WTC11 (cell line): Measurements from ENCODE around the gene GALNT2. TPM values are rescaled to one million over a fixed set of nuclear protein-coding genes. Genes with fewer than 3 reads are reported as not detected.

Experiments used
- ATAC-seq: fragments of 200-7000 bp; cut with Tn5 transposase; 2 replicates; pipeline ENCODE4 v1.10.0; 2021; ENCODE audit warnings: mild to moderate bottlenecking, moderate library complexity
- Bru-seq: library from RNA; stranded (reverse); fragments of 400-500 nt; gene quantifications from one replicate; lab custom pipeline; 2021; lab: Mats Ljungman, UMichigan
- CTCF ChIA-PET: fragments of 300-600 bp; sonication (Branson Sonifier 250); formaldehyde crosslinking; loops from one replicate; lab custom pipeline; 2021; ENCODE audit warnings: antibody characterized with exemption; lab: Charles Lee
- POLR2A ChIA-PET: fragments of 350-600 bp; sonication (Branson Sonifier 250); formaldehyde crosslinking; loops from one replicate; lab custom pipeline; 2021; ENCODE audit warnings: antibody characterized with exemption; lab: Charles Lee
- DNase-seq: peaks from one replicate; pipeline ENCODE4 v3.0.0; 2021; ENCODE audit warnings: low spot score
- H3K27ac Mint-ChIP-seq: 2 replicates; pipeline ENCODE4 v1.8.0; 2021; ENCODE audit warnings: mixed read lengths
- H3K27me3 Mint-ChIP-seq: 2 replicates; pipeline ENCODE4 v1.8.0; 2021; ENCODE audit warnings: low read depth, mild to moderate bottlenecking, moderate library complexity, mixed read lengths
- H3K36me3 Mint-ChIP-seq: 2 replicates; pipeline ENCODE4 v1.8.0; 2021; ENCODE audit warnings: mixed read lengths
- H3K4me1 Mint-ChIP-seq: 2 replicates; pipeline ENCODE4 v1.8.0; 2022; ENCODE audit warnings: mixed read lengths
- H3K4me3 Mint-ChIP-seq: 2 replicates; pipeline ENCODE4 v1.8.0; 2021; ENCODE audit warnings: mild to moderate bottlenecking, moderate library complexity, mixed read lengths
- H3K9me3 Mint-ChIP-seq: 2 replicates; pipeline ENCODE4 v1.8.0; 2021; ENCODE audit warnings: mixed read lengths
- ATF3 ChIP-seq: sonication (generic); formaldehyde crosslinking; conservative IDR thresholded peaks from 2 replicates; pipeline ENCODE4 v1.8.1; 2022; ENCODE audit warnings: mild to moderate bottlenecking, missing genetic modification reagents
- CBFB ChIP-seq: sonication (generic); formaldehyde crosslinking; IDR thresholded peaks from 2 replicates; pipeline ENCODE4 v1.8.1; 2022; ENCODE audit warnings: mild to moderate bottlenecking, low read depth, missing genetic modification reagents
- CDX4 ChIP-seq: fragments of 250-450 bp; sonication (Bioruptor Pico); IDR thresholded peaks from 2 replicates; pipeline ENCODE4 v1.9.0; 2021; ENCODE audit warnings: moderate library complexity, mild to moderate bottlenecking, inconsistent platforms, borderline replicate concordance
- ERG ChIP-seq: fragments of 250-450 bp; sonication (Bioruptor Pico); IDR thresholded peaks from 2 replicates; pipeline ENCODE4 v1.8.0; 2021; ENCODE audit warnings: mild to moderate bottlenecking
- FOXJ3 ChIP-seq: sonication (generic); formaldehyde crosslinking; IDR thresholded peaks from 2 replicates; pipeline ENCODE4 v1.9.0; 2021; ENCODE audit warnings: missing genetic modification reagents, mild to moderate bottlenecking, borderline replicate concordance
- FOXP4 ChIP-seq: sonication (generic); formaldehyde crosslinking; IDR thresholded peaks from 2 replicates; pipeline ENCODE4 v1.8.0; 2022; ENCODE audit warnings: mild to moderate bottlenecking, missing genetic modification reagents
- MLX ChIP-seq: sonication (generic); formaldehyde crosslinking; IDR thresholded peaks from 2 replicates; pipeline ENCODE4 v1.8.1; 2023; ENCODE audit warnings: mild to moderate bottlenecking, missing genetic modification reagents, moderate library complexity
- MYBL2 ChIP-seq: sonication (generic); formaldehyde crosslinking; IDR thresholded peaks from 2 replicates; pipeline ENCODE4 v1.8.1; 2023; ENCODE audit warnings: mild to moderate bottlenecking, moderate library complexity, missing genetic modification reagents
- PRRX2 ChIP-seq: fragments of 250-450 bp; sonication (Bioruptor Pico); IDR thresholded peaks from 2 replicates; pipeline ENCODE4 v1.8.0; 2021; ENCODE audit warnings: mild to moderate bottlenecking
- SMAD3 ChIP-seq: sonication (generic); formaldehyde crosslinking; IDR thresholded peaks from 2 replicates; pipeline ENCODE4 v1.8.0; 2022; ENCODE audit warnings: missing genetic modification reagents, mild to moderate bottlenecking, borderline replicate concordance
- SMAD4 ChIP-seq: sonication (generic); formaldehyde crosslinking; IDR thresholded peaks from 2 replicates; pipeline ENCODE4 v1.8.0; 2022; ENCODE audit warnings: mild to moderate bottlenecking, missing genetic modification reagents
- TCF7 ChIP-seq: sonication (generic); formaldehyde crosslinking; IDR thresholded peaks from 2 replicates; pipeline ENCODE4 v1.8.0; 2022; ENCODE audit warnings: mild to moderate bottlenecking, low read depth, missing genetic modification reagents, moderate library complexity
- TP53 ChIP-seq: sonication (generic); formaldehyde crosslinking; IDR thresholded peaks from 2 replicates; pipeline ENCODE4 v1.8.1; 2023; ENCODE audit warnings: mild to moderate bottlenecking, missing genetic modification reagents
- USF1 ChIP-seq: sonication (generic); formaldehyde crosslinking; IDR thresholded peaks from 2 replicates; pipeline ENCODE4 v1.8.0; 2022; ENCODE audit warnings: mild to moderate bottlenecking, missing genetic modification reagents
- ZNF263 ChIP-seq: sonication (generic); formaldehyde crosslinking; IDR thresholded peaks from 2 replicates; pipeline ENCODE4 v1.8.1; 2022; ENCODE audit warnings: low read depth, mild to moderate bottlenecking, moderate library complexity, missing genetic modification reagents
- ZNF317 ChIP-seq: sonication (generic); formaldehyde crosslinking; IDR thresholded peaks from 2 replicates; pipeline ENCODE4 v1.8.1; 2023; ENCODE audit warnings: low read depth, mild to moderate bottlenecking, moderate library complexity, missing genetic modification reagents, borderline replicate concordance
- ZNF425 ChIP-seq: fragments of 250-450 bp; sonication (Bioruptor Pico); conservative IDR thresholded peaks from 2 replicates; pipeline ENCODE4 v1.9.0; 2021; ENCODE audit warnings: mild to moderate bottlenecking
- ZNF532 ChIP-seq: fragments of 250-450 bp; sonication (Bioruptor Pico); IDR thresholded peaks from 2 replicates; pipeline ENCODE4 v1.9.0; 2021; ENCODE audit warnings: mild to moderate bottlenecking, borderline replicate concordance
- long read RNA-seq, 3 experiments: library from RNA in 1 of 3; library from capped mRNA in 1 of 3; library from polyadenylated mRNA in 1 of 3; unstranded in 2 of 3; stranded (forward) in 1 of 3; transcript quantifications; one replicate each; pipeline ENCODE4 v2.0.0, GENCODE V29; 2021
- total RNA-seq: library from RNA; stranded (reverse); gene quantifications from 3 replicates; pipeline ENCODE4 v1.2.3, GENCODE V29; 2021

The GALNT2 gene
- 74.8 to 84.6 TPM (median 81.9 TPM) in 3 replicates for total RNA-seq
- percentile 72 among the genes with signal in this experiment for Bru-seq, nascent RNA
- long read RNA-seq, experiment 1, full-length matches to known transcripts = 324 of 429 reads
- long read RNA-seq, experiment 1, partial matches to known transcripts = 74 of 429 reads
- long read RNA-seq, experiment 1, other reads (novel, unspliced or antisense) = 31 of 429 reads
- long read RNA-seq, experiment 2, full-length matches to known transcripts = 47 of 157 reads
- long read RNA-seq, experiment 2, partial matches to known transcripts = 94 of 157 reads
- long read RNA-seq, experiment 2, other reads (novel, unspliced or antisense) = 16 of 157 reads
- long read RNA-seq, experiment 3, full-length matches to known transcripts = 4 of 9 reads
- long read RNA-seq, experiment 3, partial matches to known transcripts = 3 of 9 reads
- long read RNA-seq, experiment 3, other reads (novel, unspliced or antisense) = 2 of 9 reads

- Mint-ChIP-seq H3K27me3 (peaks cover 12% of the 10 kb centered on the region), H3K4me3 (peak within 1 kb of the TSS; percentile 83), H3K9me3 (peaks cover 15% of the 10 kb centered on the region), H3K4me1 (peaks cover 44% of the 10 kb centered on the region), H3K36me3 (peaks cover 10% of the 10 kb centered on the region), H3K27ac (peak within 1 kb of the TSS; percentile 68)
- DNase-seq = peak; percentile 90
- ChIA-PET POLR2A (no interaction called here), CTCF (interaction anchor here (0.5 to 0.8 kb wide), 2 partner anchors 35 to 685 kb away, joined by 3 to 6 read pairs; no protein-coding TSS in a partner anchor)
- peak; percentile 92 for ATAC-seq
- TF ChIP-seq SMAD3 (no peak), CDX4 (no peak), FOXP4 (no peak), CBFB (CRISPR knock-in tag) (peak; percentile 82; the same call in 1 of the 2 replicates), SMAD4 (no peak), MYBL2 (CRISPR knock-in tag) (no peak), ZNF263 (CRISPR knock-in tag) (no peak; the same call in 1 of the 2 replicates), ZNF425 (CRISPR knock-in tag) (no peak), ZNF317 (CRISPR knock-in tag) (no peak), ATF3 (CRISPR knock-in tag) (no peak), ERG (no peak), TCF7 (CRISPR knock-in tag) (no peak), MLX (CRISPR knock-in tag) (no peak), TP53 (CRISPR knock-in tag) (peak; percentile 77; the same call in 1 of the 2 replicates), ZNF532 (no peak), FOXJ3 (no peak), PRRX2 (CRISPR knock-in tag) (no peak), USF1 (CRISPR knock-in tag) (peak; percentile 63; the same call in 1 of the 2 replicates)
Observed at GRCh38 chr1:230066466-230067404, at the start of gene GALNT2. GALNT2 (plus strand) TSS chr1:230067238; CDS start chr1:230067281, 43 bp downstream.
